Effector memory CD4-positive, alpha-beta T cell (primary cell): ENCODE data around the gene TBATA.

ENCODE experiments used
- DNase-seq, 3 donors: peaks; one replicate each; pipeline ENCODE4 v3.0.0-alpha.2; 2020
- H3K27ac ChIP-seq: 2 replicates; pipeline ENCODE4 v1.7.0; 2013; ENCODE audit warnings: mild to moderate bottlenecking, low read length, moderate library complexity; ENCODE audit not compliant: insufficient read depth, poor library complexity, severe bottlenecking
- H3K27me3 ChIP-seq: replicated peaks from 2 replicates; pipeline ENCODE4 v1.7.0; 2013; ENCODE audit warnings: mild to moderate bottlenecking, low read length; ENCODE audit not compliant: insufficient read depth, control insufficient read depth, poor library complexity, severe bottlenecking
- H3K36me3 ChIP-seq: 2 replicates; pipeline ENCODE4 v1.7.0; 2013; ENCODE audit warnings: mild to moderate bottlenecking, low read length, moderate library complexity; ENCODE audit not compliant: control insufficient read depth, insufficient read depth
- H3K4me1 ChIP-seq: 2 replicates; pipeline ENCODE4 v1.7.0; 2013; ENCODE audit warnings: low read length, mild to moderate bottlenecking; ENCODE audit not compliant: control insufficient read depth, insufficient read depth, poor library complexity, severe bottlenecking
- H3K4me3 ChIP-seq: 2 replicates; pipeline ENCODE4 v1.7.0; 2013; ENCODE audit warnings: low read length, low read depth, mild to moderate bottlenecking; ENCODE audit not compliant: insufficient read depth, poor library complexity, severe bottlenecking
- H3K9me3 ChIP-seq: 2 replicates; pipeline ENCODE4 v1.7.0; 2013; ENCODE audit warnings: mild to moderate bottlenecking, low read length, moderate library complexity; ENCODE audit not compliant: control insufficient read depth

Gene TBATA

GRCh38 chr10:70737250-70737649, 47.9 kb downstream of the TBATA start:
- no peak for DNase-seq
- H3K9me3 ChIP-seq = no peaks in the 10 kb centered on the region

DNA sequence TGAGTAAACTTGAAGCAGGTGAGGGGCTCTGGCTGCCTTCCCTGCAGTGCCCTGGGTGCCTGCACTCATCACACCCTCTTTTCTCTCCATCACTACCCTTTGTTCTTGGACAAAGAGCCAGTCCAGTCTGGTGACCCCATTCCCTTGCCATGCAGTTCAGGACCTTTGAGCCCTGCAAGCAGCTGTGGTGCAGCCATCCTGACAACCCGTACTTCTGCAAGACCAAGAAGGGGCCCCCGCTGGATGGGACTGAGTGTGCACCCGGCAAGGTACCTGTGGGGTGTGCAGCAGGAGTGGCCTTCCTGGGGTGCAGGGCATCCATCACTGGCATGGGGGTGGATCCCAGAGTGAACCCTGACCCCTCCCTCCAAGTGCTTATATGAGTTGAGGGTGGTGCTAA, 48.7 kb downstream of the TBATA start:
- H3K4me3 ChIP-seq = no peak overlapping the region
- H3K27ac ChIP-seq = no peak overlapping the region
- no peaks in the 10 kb centered on the region for H3K4me1 ChIP-seq
- DNase-seq = no peak
- H3K36me3 ChIP-seq = no peaks in the 10 kb centered on the region
- no peaks in the 10 kb centered on the region for H3K9me3 ChIP-seq
- H3K27me3 ChIP-seq = no peaks in the 10 kb centered on the region

More at GRCh38 chr10:70737250-70737649, 47.9 kb downstream of the TBATA start:
- Histone ChIP-seq H3K27ac (no peak overlapping the region), H3K4me3 (no peak overlapping the region), H3K36me3 (no peaks in the 10 kb centered on the region), H3K4me1 (no peaks in the 10 kb centered on the region), H3K27me3 (no peaks in the 10 kb centered on the region)

- H3K9me3 ChIP-seq = no peaks in the 10 kb centered on the region
- DNase-seq = no peak
- no peaks in the 10 kb centered on the region for H3K4me1 ChIP-seq
- no peaks in the 10 kb centered on the region for H3K36me3 ChIP-seq
- no peak overlapping the region for H3K4me3 ChIP-seq
- H3K27me3 ChIP-seq = no peaks in the 10 kb centered on the region
- H3K27ac ChIP-seq = no peak overlapping the region
These were observed 50.0 kb downstream of the TBATA start for GRCh38 chr10:70735161-70735560.

DNA sequence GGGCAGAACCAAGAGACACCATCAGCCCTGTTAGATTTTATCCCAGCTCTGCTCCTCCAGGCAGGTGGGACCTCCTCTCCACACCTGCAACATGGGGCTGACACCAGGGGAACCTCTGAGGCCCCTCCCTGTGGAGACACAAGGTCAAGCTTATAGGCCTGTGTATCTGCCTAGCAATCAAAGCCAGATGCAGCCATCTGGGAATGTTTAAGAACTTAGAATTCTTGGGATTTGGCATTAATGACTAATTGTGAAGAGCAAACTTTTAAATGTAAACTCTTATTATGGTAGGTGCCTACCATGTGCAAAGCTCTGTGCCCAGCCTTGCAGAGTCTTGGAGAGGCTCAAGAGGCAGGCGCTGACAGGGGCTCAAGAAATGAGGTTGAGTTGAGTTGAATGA, 52.1 kb downstream of the TBATA start:
- H3K36me3 ChIP-seq = no peaks in the 10 kb centered on the region
- no peaks in the 10 kb centered on the region for H3K4me1 ChIP-seq
- H3K4me3 ChIP-seq = no peak overlapping the region
- no peaks in the 10 kb centered on the region for H3K9me3 ChIP-seq
- no peak overlapping the region for H3K27ac ChIP-seq
- H3K27me3 ChIP-seq = no peaks in the 10 kb centered on the region
- DNase-seq = no peak

- Histone ChIP-seq H3K9me3 (no peaks in the 10 kb centered on the region), H3K27me3 (no peaks in the 10 kb centered on the region), H3K36me3 (no peaks in the 10 kb centered on the region), H3K27ac (no peak overlapping the region), H3K4me3 (no peak overlapping the region), H3K4me1 (no peaks in the 10 kb centered on the region)
- no peak for DNase-seq
These were observed 52.6 kb downstream of the TBATA start for GRCh38 chr10:70732569-70732968.

GRCh38 chr10:70730955-70731354, 54.2 kb downstream of the TBATA start:
- Histone ChIP-seq H3K27me3 (no peaks in the 10 kb centered on the region), H3K4me1 (no peaks in the 10 kb centered on the region), H3K36me3 (no peaks in the 10 kb centered on the region), H3K4me3 (no peak overlapping the region), H3K27ac (no peak overlapping the region), H3K9me3 (no peaks in the 10 kb centered on the region)
- DNase-seq = no peak

DNA sequence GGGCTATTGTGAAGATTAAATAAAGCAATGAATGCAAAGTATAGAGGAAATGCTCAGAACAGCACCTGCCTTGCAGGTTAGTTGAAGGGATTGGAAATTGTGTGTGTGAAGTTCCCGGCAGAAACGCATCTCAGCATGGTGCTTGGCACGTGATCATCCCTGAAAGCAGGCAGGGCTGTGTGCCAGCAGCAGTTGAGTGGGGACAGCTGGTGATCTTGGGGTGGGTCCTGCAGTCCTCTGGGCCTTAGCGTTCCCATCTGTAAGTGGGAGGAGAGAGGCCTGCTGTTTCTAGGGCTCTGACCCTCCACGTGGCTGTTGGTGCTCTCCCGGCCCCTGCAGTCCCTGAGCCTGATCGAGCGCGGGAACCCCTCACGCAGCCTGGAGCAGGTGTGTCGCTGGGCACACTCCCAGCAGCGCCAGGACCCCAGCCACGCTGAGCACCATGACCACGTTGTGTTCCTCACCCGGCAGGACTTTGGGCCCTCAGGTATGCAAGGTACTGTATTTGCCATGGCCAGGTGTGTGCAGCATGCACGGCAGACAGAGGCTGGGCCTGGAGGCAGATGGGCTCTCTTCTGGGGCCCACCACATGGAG, 55.3 kb downstream of the TBATA start:
- H3K27me3 ChIP-seq = no peaks in the 10 kb centered on the region
- no peak overlapping the region for H3K4me3 ChIP-seq
- no peaks in the 10 kb centered on the region for H3K36me3 ChIP-seq
- H3K27ac ChIP-seq = no peak overlapping the region
- H3K4me1 ChIP-seq = no peaks in the 10 kb centered on the region
- no peaks in the 10 kb centered on the region for H3K9me3 ChIP-seq
- DNase-seq = no peak

GRCh38 chr10:70728328-70728727, 56.8 kb downstream of the TBATA start:
- DNase-seq = no peak
- no peak overlapping the region for H3K27ac ChIP-seq
- H3K4me1 ChIP-seq = no peaks in the 10 kb centered on the region
- H3K27me3 ChIP-seq = no peaks in the 10 kb centered on the region
- no peak overlapping the region for H3K4me3 ChIP-seq
- no peaks in the 10 kb centered on the region for H3K9me3 ChIP-seq
- no peaks in the 10 kb centered on the region for H3K36me3 ChIP-seq

DNA sequence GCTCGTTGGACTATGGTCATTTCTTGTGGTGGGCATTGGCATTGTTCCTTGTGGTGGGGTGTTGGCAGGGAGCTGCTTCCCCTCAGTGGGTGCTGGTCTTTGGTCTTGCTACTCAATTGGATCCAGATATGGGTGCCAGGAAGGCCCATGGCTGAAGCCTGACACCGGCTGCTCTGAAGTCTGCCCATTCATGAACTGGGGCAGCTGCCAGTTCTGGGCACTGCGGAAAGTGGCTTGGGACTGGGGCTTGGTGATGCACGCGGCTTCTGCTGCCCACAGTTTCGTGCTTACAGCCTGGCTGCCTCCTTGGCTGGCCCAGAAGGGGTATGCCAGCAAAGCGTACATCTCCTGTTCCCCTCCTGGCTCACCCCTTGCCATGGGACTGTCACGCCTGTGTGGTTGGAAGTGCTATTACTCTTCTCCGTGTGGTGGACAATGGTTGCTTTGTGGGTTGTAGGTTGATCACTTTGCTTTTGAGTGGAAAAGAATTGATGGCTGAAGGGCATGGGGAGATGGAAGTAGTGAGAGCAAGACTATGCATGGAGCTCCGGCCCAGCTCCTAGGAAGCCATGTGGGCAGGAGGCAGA, 58.2 kb downstream of the TBATA start:
- Histone ChIP-seq H3K4me1 (no peaks in the 10 kb centered on the region), H3K27ac (no peak overlapping the region), H3K4me3 (no peak overlapping the region), H3K36me3 (no peaks in the 10 kb centered on the region), H3K27me3 (no peaks in the 10 kb centered on the region), H3K9me3 (no peaks in the 10 kb centered on the region)
- DNase-seq = no peak

DNA sequence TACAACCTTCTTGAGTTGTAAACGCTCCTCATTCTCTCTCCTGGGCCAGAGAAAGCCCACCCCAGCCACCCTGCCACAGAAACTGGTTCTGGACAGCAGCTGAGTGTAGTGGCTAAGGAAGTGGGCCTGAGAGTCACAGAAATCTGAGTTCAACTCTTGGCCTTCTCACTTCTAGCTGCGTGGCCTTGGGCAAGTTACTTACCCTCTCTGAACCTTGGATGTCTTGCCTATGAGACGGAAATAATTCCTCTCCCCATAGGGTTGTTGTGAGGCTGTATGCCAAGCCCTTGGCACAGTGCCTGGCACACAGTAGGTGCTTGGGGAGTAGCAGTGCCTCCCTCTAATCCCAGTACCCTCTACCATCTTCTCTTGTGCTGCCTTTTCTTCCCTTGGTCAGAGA, 61.4 kb downstream of the TBATA start:
- Histone ChIP-seq H3K4me1 (no peaks in the 10 kb centered on the region), H3K27ac (no peak overlapping the region), H3K9me3 (no peaks in the 10 kb centered on the region), H3K36me3 (no peaks in the 10 kb centered on the region), H3K27me3 (no peaks in the 10 kb centered on the region), H3K4me3 (no peak overlapping the region)
- DNase-seq = no peak
